GM12878 (cell line): ENCODE measurements around the gene GNLY. TPM values are rescaled to one million over a fixed set of nuclear protein-coding genes. Genes with fewer than 3 reads are reported as not detected.

ENCODE experiments used
- ATAC-seq: fragments of 200-7000 bp; cut with Tn5 transposase; 3 replicates; pipeline ENCODE4 v1.9.1; 2020; ENCODE audit warnings: mild to moderate bottlenecking, moderate library complexity
- BruUV-seq: library from RNA; stranded (reverse); fragments of 400-500 nt; replicated peaks from 2 replicates; lab custom pipeline; 2021; lab: Mats Ljungman, UMichigan
- CTCF ChIA-PET: fragments of 300-600 bp; sonication (Branson Sonifier 250); formaldehyde crosslinking; extraction: SDS; loops from one replicate; lab custom pipeline; 2021; ENCODE audit warnings: inconsistent platforms; lab: Yijun Ruan, JAX
- POLR2A ChIA-PET: fragments of 350-600 bp; formaldehyde crosslinking; extraction: SDS; loops from one replicate; lab custom pipeline; 2021; ENCODE audit warnings: inconsistent platforms; lab: Charles Lee
- RAD21 ChIA-PET: fragments of 300-600 bp; sonication (Branson Sonifier 250); formaldehyde crosslinking; loops from one replicate; lab custom pipeline; 2023; ENCODE audit warnings: antibody characterized with exemption; ENCODE audit not compliant: unreplicated experiment; lab: Charles Lee
- SMC1A ChIA-PET: fragments of 300-600 bp; sonication (Branson Sonifier 250); formaldehyde crosslinking; loops from one replicate; lab custom pipeline; 2023; ENCODE audit not compliant: unreplicated experiment, uncharacterized antibody; lab: Charles Lee
- DNase-seq: peaks from one replicate; pipeline ENCODE4 v3.0.0-alpha.2; 2011; ENCODE audit warnings: low read depth, low spot score
- FAIRE-seq: peaks from 3 replicates; lab custom pipeline; 2011; peaks lifted over from hg19 to GRCh38; lab: Jason Lieb, UNC
- H2AFZ ChIP-seq: 2 replicates; pipeline ENCODE4 v1.6.0; 2011; ENCODE audit warnings: low read depth, low read length, control low read depth; ENCODE audit not compliant: control insufficient read depth
- H3K27ac ChIP-seq: 2 replicates; pipeline ENCODE4 v1.5.1; 2011; ENCODE audit warnings: control low read depth; ENCODE audit not compliant: control insufficient read depth, insufficient read depth
- H3K27me3 ChIP-seq, 2 experiments: replicated peaks in 1 of 2; 2 replicates each; pipeline versions ENCODE4 v1.6.0 to v1.6.1; 2011; ENCODE audit warnings: low read length in 1 of 2; ENCODE audit not compliant: control insufficient read depth in 2 of 2, insufficient read depth in 2 of 2
- H3K36me3 ChIP-seq, 2 experiments: 2 replicates each; pipeline ENCODE4 v1.5.1; 2011; ENCODE audit warnings: low read length in 1 of 2; ENCODE audit not compliant: control insufficient read depth in 2 of 2, insufficient read depth in 2 of 2
- H3K4me1 ChIP-seq: 2 replicates; pipeline ENCODE4 v1.6.1; 2011; ENCODE audit warnings: mild to moderate bottlenecking, low read length, moderate library complexity, mixed read lengths; ENCODE audit not compliant: control insufficient read depth, insufficient read depth
- H3K4me2 ChIP-seq: 2 replicates; pipeline ENCODE4 v1.6.0; 2011; ENCODE audit warnings: control low read depth; ENCODE audit not compliant: control insufficient read depth, insufficient read depth
- H3K4me3 ChIP-seq: fragments of 200-600 bp; sonication (generic); 2 replicates; pipeline ENCODE4 v1.5.1; 2016
- H3K79me2 ChIP-seq: 2 replicates; pipeline ENCODE4 v1.6.0; 2011; ENCODE audit warnings: low read length; ENCODE audit not compliant: control insufficient read depth, insufficient read depth
- H3K9ac ChIP-seq: 2 replicates; pipeline ENCODE4 v1.8.0; 2011; ENCODE audit warnings: low read length, control low read depth, mixed read lengths; ENCODE audit not compliant: control insufficient read depth, insufficient read depth
- H3K9me3 ChIP-seq: replicated peaks from 3 replicates; pipeline ENCODE4 v1.5.1; 2011; ENCODE audit warnings: mild to moderate bottlenecking, low read length; ENCODE audit not compliant: control insufficient read depth, insufficient read depth
- H4K20me1 ChIP-seq: 2 replicates; pipeline ENCODE4 v1.6.0; 2011; ENCODE audit not compliant: control insufficient read depth, insufficient read depth
- BCL3 ChIP-seq: IDR thresholded peaks from 2 replicates; pipeline ENCODE4 v1.6.1; 2011; ENCODE audit warnings: borderline replicate concordance, low read depth, mild to moderate bottlenecking, moderate library complexity, low read length; ENCODE audit not compliant: insufficient read depth, poor library complexity, severe bottlenecking
- CBX3 ChIP-seq: fragments of 200-600 bp; sonication (generic); IDR thresholded peaks from 2 replicates; pipeline ENCODE4 v1.6.1; 2016; ENCODE audit warnings: low read depth, borderline replicate concordance
- E2F8 ChIP-seq: fragments of 450-650 bp; IDR thresholded peaks from 2 replicates; pipeline ENCODE4 v1.6.1; 2018; ENCODE audit warnings: mild to moderate bottlenecking, low read depth, moderate library complexity; ENCODE audit not compliant: partially characterized antibody
- NFYA ChIP-seq: IDR thresholded peaks from 2 replicates; pipeline ENCODE4 v1.6.1; 2011; ENCODE audit warnings: low read depth, mild to moderate bottlenecking, low read length, improper control_type of control experiment, borderline replicate concordance
- SMAD1 ChIP-seq: fragments of 450-650 bp; IDR thresholded peaks from 2 replicates; pipeline ENCODE4 v1.6.1; 2018; ENCODE audit warnings: mild to moderate bottlenecking, low read depth; ENCODE audit not compliant: partially characterized antibody
- STAT1 ChIP-seq: fragments of 450-650 bp; conservative IDR thresholded peaks from 2 replicates; pipeline ENCODE4 v1.6.1; 2014; ENCODE audit warnings: antibody characterized with exemption, mild to moderate bottlenecking
- WRNIP1 ChIP-seq: IDR thresholded peaks from 2 replicates; pipeline ENCODE4 v1.6.1; 2011; ENCODE audit warnings: low read depth, low read length, improper control_type of control experiment, borderline replicate concordance
- ZBTB40 ChIP-seq: fragments of 450-650 bp; IDR thresholded peaks from 2 replicates; pipeline ENCODE4 v1.6.1; 2016; ENCODE audit warnings: mild to moderate bottlenecking, moderate library complexity, borderline replicate concordance
- WGBS: methylation state at CpG from one replicate; pipeline ENCODE4 v1.1.6; 2016; ENCODE audit warnings: low lambda C conversion rate; ENCODE audit not compliant: insufficient replicate concordance, insufficient coverage; ENCODE audit errors: missing lambda C conversion rate; 5-methylcytosine and 5-hydroxymethylcytosine counted together
- in situ Hi-C: fragments of 300-500 bp; cut with MboI; formaldehyde crosslinking; loops from 9 replicates; pipeline ENCODE4 v1.14.3; 2018; ENCODE audit warnings: mixed read lengths
- intact Hi-C: fragments of 100-400 bp; cut with micrococcal nuclease; formaldehyde crosslinking; loops from one replicate; pipeline ENCODE4 v1.14.2; 2022; ENCODE audit not compliant: unreplicated experiment
- polyA plus RNA-seq, 11 experiments: library from polyadenylated mRNA; depleted of rRNA in 4 of 11; unstranded in 6 of 11; stranded (reverse) in 5 of 11; fragments of >200 nt; fragmentation: Nextera tagmentation in 4 of 11; fragmentation: Illumina TruSeq in 1 of 11; extraction: Ambion mirVana in 4 of 11; extraction: Trizol in 1 of 11; gene quantifications; 1 replicate in 1 of 11; 2 replicates in 10 of 11; pipeline versions ENCODE4 v1.2.1 to v1.2.3, GENCODE V29; 2011 to 2016; ENCODE audit warnings: inconsistent platforms in 2 of 11, missing spikeins in 2 of 11, low read depth in 1 of 11
- total RNA-seq, 4 experiments: library from RNA; depleted of rRNA in 3 of 4; stranded (reverse); fragments of >200 nt in 3 of 4; fragmentation: Illumina TruSeq in 1 of 4; extraction: Trizol in 1 of 4; gene quantifications; 2 replicates each; pipeline versions ENCODE4 v1.2.1 to v1.2.3, GENCODE V29; 2013 to 2021

GNLY gene
- total and polyA plus RNA-seq, 10 of the 15 experiments (the other 5 are each of a cell fraction or from before 2014, with no cell fraction given), result 0.18 to 0.42 TPM; not detected in 8

GRCh38 chr2:85675866-85676548 is 18.2 kb upstream of the GNLY start:
- BruUV-seq, result no TSS peak
- Histone ChIP-seq H3K4me3 (no peak overlapping the region), H3K4me2 (no peak overlapping the region), H3K79me2 (no peaks in the 10 kb centered on the region), H3K9me3 (no peaks in the 10 kb centered on the region), H3K9ac (no peak overlapping the region), H3K36me3 (no peaks in the 10 kb centered on the region), H3K27ac (no peak overlapping the region), H3K27me3 (no peaks in the 10 kb centered on the region), H2AFZ (no peak overlapping the region), H4K20me1 (no peaks in the 10 kb centered on the region), H3K4me1 (no peaks in the 10 kb centered on the region)
- ChIA-PET SMC1A (interaction anchor here (1.3 to 3.0 kb wide), 3 partner anchors 31 to 143 kb away, joined by 3 to 14 read pairs (median 9); no protein-coding TSS in a partner anchor), POLR2A (interaction anchor here (0.7 kb wide), 1 partner anchor 59 kb away, joined by 4 read pairs; no protein-coding TSS in a partner anchor), RAD21 (interaction anchor here (0.7 to 1.2 kb wide), 2 partner anchors 33 to 53 kb away, joined by 3 to 6 read pairs; no protein-coding TSS in a partner anchor), CTCF (interaction anchor here (1.1 to 2.5 kb wide), 5 partner anchors 30 to 48 kb away, joined by 3 to 11 read pairs (median 7); no protein-coding TSS in a partner anchor)
- no peak for FAIRE-seq
- intact Hi-C loops, result loop anchor here (5.0 kb wide), 1 partner anchor 51 kb away; no protein-coding TSS in a partner anchor
- TF ChIP-seq ZBTB40, result no peak
- TF ChIP-seq NFYA, result no peak
- TF ChIP-seq CBX3, result no peak
- TF ChIP-seq BCL3, result no peak
- TF ChIP-seq WRNIP1, result no peak
- TF ChIP-seq E2F8, result no peak
- peak; percentile 50 for TF ChIP-seq SMAD1
- no peak for TF ChIP-seq STAT1
- no peak for DNase-seq
- in situ Hi-C loops, result no loop called here
- no peak for ATAC-seq
- WGBS, result 9% methylated on average over 6 of the region's 6 CpGs
